ENCODE data around the gene RBMS3. TPM values are rescaled to one million over a fixed set of nuclear protein-coding genes. Genes with fewer than 3 reads are reported as not detected.

The RBMS3 gene
- polyA plus RNA-seq, 1 donor: 27.7 TPM

DNA sequence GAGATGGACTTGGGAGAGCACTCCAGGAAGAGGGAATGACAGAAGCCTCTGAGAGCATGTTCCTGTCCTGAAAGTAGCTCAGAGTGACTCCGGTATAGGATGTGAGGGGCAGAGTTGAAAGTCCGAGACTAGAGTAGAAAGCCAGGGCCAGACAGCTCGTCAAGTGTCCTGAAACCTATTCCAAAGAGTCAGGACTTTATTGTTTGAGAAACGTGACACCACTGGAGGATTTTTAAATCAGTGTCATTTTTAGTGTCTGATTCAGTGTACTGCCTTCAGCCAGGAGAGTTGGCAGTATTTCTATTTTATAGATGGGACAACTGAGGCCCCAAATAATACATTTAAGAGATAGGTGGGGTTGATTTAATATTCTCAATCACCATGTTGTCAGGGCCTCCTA is 1.6 kb upstream of the RBMS3 start:
- no peak for DNase-seq

DNA sequence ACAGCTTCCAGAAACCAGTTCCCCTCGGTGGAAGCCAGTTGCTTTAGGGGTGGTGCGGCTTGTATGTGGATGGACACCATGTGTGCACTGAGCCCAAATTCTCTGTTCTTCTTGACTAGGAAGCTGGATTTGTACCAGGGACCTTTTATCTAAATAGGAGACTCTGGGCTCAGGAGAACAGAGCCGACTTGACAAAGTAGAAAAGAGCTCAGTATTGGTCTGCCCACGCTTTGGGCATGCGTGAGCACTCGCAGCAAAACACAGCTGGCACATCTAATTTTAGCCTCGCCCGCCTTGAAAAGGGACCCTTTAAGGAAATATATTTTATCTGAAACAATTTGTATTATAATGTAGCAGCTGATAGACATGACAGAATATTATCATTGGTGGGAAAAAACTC is 1.1 kb upstream of the RBMS3 start:
- DNase-seq: no peak

DNA sequence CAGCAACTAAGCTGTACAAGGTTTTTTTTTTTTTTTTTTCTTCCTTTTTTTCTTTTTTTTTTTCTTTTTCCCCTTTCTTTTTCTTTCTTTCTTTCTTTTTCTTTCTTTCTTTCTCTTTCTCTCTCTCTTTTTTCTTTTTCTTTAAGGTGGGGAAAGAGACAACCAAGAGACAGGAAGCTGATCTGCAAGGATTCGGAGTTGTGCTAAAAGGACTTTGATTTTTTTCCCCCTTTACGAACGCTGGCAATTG is 148 bp downstream of the RBMS3 start:
- peak; percentile 56 for DNase-seq

DNA sequence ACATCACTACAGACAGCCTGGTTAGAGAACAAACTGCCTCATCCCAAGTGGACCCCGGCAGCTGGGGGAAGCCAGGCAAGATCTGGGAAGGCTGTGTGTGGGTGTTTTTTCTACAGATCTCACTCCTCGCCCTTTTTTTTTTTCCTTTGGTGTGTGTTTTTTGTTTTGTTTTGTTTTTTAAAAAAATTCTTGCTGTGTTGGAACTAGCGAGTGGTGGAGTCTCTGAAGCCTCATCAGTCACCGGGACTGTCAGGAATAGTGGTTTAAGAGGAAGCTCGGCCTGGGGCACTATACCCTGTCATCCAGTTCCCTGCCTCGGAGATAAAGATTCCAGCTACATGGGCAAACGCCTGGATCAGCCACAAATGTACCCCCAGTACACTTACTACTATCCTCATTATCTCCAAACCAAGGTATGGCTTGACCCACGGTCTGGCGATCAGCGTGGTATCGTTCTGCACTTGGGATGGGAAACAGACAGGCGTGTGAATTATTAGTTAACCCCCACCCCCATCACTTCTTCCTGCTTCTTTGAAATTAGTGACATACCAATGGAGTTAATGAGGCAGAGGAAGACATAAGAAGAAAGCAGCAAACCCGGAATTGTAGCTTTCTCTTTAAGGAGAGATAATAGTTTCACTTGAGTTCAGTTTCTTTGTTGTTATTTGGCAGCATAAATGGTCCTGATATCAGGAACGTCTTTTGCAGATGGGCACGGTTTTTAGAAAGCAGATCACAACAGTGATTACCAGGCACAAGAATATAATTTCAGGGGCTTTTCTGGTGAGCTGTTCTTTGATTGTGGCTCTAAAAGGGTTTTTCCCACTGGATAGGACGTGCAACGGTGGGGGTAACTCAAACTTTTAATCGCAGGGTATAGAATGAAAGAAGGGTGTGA is 722 bp downstream of the RBMS3 start:
- DNase-seq: peak; percentile 57

DNA sequence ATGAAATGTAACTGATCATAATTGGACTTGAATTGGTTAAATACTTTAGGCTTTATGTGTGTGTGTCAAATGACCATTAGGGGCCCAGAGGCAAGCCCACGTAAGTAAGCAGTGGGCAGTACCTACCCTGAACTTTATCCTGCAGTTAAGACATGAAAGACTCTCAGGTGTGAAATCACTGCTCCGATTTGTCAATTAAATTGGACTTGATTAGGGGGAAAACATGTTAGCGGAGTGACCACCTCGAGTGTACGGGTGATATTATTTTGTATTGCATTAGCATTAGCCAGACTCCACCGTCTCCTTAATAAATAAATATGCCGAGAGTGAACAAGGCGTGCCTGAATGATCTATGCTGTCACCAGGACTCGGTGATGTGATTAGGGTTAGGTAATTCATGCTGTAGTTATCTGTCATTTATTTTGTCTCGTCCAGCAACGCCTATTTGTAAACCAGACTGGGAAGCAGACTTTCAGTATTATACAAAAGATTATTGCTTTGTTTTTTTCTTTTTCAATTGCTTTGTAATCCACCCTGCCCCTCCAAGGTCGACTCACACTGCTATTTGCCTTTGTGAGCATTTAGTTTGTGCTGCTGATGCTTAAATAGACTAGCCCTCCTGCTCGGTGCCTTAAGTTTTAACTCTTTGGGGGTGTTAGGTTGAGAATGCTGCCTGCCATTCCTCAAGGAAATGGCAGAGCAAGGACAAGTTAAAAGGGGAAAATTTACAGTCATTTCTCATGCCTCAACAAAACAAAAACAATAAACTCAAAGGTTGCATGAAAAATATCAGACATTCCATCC is 1.8 kb downstream of the RBMS3 start:
- DNase-seq: peak; percentile 68

DNA sequence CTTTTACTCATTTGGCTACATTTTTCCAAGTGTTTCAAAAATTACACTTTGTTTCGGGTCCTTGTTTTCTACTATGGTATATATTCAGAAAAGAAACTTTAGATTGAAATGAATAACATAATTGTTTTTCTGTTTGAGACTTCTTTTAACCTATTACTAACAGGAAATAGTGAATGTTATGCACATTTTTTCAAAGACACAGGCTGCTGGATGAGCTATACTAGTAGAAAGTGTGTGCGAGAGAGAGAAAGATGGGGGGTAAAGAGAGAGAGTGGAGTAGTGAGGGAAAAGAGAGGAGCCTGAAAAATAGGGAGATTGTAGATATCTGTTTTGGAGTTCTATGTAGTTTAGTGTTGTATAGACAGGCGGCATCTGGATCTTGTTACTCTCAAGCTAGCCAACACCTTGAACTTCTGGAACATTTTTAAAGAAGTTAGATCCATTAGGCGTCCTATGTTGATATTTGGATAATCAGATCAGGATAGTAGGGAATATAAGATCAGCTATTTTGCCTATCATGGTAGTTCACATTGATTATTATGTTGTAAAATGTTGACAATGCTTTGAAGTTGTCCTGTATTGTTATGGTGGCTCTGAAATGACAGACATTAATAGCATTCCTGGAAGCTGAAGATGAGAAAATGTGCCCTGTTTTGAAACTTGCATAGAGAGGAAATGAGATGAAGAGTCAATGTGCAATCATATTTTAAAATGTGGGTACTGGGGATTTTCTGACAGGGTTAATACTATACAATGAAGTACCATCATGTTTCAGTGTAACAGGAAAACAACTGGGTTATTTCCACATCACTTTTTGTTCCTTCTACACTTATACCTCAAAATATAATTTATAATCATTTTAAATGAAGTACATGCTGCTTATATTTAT is 2.6 kb downstream of the RBMS3 start:
- no peak for DNase-seq

DNA sequence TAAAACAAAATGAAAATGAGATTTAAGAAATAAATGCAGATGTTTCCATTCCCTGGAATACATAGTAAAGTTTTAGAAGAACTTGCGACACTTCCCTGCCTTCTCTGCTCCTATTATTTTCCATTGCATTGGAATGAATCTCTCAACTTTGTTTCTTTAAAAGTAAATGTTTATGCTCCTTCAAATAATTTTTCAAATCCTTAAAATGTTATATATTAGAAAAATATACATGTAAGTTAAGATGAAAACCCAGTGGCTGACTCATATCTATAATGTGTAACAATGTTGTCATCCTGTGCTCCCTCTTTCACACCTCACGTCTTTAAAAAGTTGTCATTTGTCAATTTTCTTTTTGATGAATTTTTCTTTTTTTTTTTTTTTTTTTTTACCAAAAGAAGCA is 3.6 kb downstream of the RBMS3 start:
- no peak for DNase-seq

DNA sequence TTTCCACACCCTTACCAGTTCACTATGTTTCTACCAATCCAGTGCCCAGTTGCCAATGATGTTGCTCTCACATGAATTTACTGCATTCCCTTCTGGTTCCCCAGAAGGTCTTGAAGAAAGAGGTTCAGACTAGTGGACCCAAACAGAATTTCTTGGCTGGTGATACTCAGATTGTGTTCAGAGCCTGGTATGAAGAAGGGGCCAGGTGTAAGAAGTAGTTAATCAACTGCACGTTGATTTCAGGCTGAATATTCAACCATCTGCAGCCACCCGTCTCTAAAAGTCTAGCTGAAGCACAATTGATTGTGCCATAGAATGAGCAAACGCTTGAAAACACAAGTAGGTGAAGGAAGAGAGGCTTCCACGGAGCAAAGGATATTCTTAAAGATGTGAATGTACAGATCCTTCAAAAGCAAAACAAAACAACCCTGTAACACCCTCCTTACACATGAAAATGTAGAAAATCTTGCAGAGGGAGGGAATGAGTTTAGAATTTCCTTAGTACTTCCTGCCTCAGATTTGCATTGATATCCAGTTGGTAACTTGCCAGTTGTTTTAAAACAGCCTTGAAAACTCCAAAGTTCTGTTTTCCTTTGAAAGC is 4.7 kb downstream of the RBMS3 start:
- DNase-seq: peak; percentile 72

DNA sequence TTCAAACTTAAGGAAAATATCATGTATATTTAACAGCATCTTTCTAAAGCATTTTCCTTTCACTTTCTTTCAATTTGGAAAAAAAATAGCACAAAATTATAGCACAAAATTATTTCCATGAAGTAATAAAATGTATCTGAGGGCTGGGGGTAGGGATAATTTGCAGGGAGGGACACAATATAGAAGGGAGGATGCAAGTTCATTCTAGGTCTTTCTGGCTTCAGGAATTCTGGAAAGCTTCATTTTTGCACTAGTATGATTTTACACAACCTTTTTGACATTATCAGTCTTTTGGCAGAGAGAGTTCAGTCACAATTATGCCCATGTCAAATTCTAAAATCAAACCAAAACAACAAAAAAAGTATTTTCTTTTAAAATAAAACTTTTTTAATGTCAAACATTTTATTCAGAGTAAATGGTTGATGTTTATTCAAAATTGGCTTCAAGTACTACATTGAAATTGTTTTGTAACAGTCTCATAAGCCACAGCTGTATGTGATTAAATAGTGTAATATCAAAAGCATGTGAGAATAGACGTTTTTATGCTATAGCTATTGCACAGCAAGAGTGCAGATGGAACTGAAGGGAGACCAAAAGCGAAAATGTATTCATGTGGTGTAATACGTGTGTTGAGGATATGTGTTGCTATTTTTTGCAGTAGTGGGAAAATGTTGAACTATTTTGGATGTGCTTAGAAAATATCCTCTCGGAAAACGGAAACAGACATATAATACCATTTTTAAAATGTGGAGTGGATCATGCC is 5.8 kb downstream of the RBMS3 start:
- DNase-seq: peak; percentile 77

DNA sequence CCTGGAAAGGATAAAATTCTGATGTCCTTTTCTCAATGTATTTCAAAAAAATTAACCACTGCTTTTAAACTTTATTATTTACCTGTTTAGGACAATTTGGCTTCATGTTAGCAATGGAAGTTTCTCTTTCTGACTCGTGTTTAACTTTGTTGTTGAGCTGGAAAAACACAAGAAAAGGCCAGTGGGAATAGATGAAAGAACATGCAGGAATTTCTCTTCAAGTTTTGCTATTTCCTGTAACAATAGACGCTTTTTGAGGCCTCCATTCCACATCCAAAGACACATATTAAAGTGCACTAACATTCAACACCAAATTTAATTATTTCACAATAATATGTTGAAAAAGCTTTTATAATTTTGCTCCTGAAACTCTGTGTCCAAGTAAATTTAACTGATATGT is 9.7 kb downstream of the RBMS3 start:
- DNase-seq: no peak

DNA sequence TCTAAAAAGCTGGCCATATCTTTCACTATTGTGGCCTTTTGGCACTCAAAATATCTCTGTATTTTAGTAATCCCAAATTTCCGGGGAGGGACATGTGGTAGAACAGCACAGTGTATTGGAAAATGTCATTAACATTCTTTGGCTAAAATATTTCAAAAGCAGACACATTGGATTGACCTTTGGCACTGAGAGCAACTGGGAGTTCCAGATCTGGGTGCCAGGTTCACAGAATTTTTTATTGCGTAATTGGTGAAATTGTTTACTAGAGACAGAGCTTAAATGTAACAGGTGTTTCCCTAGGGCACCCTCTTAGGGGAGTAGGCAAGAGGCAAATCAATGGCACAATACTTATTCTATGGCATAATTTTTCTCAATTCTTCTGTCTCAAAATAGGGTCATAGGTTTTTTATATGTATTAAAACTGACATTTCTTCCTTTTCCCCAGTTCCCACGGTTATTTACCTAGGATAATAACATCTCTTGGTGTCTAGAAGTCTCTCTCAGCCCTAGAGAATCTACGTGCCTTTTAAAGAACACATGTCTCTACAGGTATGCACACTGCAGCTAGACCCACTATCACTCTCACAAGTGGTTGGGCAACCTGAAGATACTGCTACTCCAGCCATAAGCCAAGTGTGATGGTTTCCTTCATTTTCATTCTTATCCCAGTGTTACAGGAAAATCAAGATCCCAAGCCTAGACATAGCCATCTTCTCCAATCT is 10.6 kb downstream of the RBMS3 start:
- DNase-seq: no peak

DNA sequence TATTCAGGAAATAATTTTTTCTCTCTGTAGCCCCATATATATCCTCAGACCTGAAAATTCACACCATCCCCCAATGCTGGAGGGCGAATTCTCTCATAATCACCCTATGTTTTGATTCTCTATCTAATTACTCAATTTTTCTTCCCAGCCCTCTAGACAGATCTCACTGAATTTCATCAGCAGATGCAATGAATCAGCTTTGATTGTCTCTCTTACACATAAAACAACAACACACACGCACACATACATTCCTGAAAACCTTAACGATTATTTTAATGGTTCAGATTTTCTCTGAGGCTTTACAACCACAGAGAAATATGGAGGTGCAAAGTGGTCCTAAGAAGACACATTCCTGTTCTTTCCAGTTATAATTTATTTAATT is 11.1 kb downstream of the RBMS3 start:
- no peak for DNase-seq

DNA sequence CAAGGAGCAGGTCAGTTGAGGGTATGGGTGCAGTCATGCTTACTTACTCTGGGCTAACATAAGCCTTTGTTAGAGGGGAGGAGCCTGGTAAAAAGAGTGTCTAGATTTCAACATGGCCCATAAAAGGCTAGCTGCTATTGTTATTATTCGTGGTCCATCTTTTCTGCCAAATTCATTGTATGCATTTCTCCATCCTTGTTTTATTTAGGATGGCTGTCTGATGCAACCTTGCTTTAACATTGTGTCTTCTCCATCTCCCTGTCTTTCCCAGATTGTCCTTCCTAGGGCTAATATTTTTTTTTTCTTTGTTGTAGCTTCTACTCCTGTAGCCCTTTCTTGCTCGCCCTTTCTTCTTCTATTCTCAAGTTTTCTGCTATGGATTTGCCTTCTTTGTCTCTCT is 12.6 kb downstream of the RBMS3 start:
- DNase-seq: no peak

DNA sequence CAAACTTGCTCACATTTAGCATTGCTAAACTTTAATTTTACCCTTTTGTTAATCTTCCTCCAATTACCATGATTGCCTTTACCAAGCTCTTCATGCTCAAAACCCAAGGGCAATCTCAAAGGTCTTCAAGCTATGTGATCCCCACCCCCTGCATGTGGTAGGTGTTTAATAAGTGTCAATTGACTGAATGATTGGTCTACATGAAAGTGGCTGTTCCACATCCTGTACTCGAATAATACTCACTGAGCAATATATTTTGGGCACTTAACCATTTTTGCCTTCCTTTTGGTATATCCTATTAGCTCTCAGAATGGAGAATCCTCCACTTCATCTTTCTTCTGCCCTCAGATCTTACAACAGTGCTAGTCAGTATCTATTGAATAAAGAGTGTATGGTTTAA is 17.1 kb downstream of the RBMS3 start:
- DNase-seq: no peak

DNA sequence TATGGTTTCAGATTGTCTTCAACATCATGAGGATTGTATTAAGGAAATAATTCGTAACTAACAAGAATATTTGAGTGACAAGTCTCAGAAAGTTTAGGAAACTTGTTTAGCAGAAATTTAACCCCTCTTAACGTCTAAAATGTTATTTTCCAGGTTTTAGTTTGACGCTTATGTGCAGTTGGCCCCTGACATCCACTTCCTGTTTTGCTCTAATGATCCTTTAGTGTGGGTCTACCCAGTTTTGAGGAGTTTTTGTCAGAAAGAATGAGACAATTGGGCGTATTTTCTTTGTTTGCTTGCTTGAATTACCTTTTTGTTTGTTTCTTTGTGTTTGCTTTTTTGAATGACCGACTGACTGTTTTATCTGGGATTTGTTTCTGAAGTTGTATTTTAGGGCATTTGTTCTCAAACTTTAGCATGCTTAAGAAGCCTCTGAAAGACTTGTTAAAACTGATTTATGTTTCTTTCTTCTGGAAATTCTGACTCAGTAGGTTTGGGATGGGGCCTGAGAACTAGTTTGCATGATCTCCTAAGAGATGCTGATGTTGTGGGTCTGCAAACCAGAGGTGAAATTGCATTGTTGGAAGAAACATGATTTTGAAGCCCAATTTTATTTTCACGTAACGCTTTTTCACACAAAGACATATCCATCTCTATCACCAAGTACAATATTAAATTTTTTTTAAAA is 20.6 kb downstream of the RBMS3 start:
- no peak for DNase-seq

DNA sequence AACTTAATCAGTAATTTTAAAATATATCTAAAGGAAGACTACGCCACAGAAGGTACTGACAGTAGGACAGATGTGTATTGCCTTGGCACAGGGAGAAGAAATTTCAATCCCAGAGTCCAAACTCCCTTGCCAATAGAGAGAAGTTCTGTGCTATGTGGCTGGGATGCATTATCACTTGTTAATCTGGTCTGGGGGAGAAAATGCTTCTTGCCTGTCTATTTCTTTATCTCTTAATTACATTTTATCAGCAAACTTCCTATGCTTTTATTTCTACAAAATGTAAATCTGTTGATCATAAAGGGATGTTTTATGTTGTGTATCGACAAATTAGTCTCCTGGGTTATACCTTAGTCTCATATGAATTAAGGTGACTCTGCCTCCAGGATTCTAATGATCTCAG is 21.7 kb downstream of the RBMS3 start:
- no peak for DNase-seq

DNA sequence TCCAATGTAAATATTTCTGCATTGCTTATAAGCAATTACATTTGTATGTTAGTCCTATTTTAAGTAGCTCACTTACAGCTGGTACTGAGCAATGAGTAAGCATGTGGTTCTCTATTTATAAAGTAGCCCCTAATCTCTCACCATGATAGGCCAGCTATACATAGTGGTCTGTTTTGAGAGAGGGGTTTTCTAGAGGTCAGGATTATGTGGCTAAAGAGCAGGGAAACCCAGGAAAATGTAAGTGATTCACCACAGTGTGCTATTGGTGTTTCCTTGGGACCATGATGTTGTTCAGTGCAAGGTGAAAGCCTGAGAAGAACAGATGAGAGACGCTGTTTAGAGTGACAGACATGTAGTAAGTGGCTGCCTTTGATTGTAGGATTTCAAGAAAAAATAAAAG is 26.4 kb downstream of the RBMS3 start:
- no peak for DNase-seq

DNA sequence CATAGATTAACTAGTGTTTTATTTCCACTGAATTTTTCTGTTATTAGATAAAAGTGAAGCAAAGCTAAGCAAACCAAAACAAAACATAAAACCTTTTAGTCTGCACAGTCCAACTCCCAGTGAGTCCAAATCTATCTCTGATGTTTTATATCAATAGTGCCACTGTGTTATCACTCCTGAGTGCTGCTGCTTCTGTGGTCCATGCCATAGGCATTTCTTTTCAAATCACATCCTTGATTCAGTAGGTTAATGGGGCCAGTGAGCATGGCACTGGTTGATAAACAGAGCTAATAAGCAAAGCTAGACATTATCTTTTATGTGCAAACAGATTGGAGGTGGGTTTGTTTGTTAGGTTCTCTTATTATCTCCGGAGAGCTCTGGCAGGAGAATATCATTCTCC is 30.0 kb downstream of the RBMS3 start:
- DNase-seq: no peak

DNA sequence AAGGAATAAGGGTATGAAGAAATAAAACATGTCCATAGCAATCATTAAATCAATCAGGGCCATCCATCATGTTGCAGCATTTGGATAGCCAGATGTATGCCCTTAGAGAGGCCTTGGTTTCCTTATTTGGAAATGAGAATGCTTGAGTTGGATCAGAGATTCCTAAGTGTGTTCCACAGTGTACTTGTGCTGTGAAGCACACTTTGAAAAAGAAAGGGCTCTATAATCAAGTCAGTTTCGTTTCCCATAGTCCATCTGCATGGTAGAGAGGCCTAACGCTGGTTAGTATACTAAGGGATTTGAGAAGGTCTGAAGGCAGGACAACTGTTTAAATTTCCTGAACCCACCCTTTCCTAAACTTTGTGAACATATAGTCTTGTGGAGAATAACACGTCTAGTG is 30.9 kb downstream of the RBMS3 start:
- no peak for DNase-seq

DNA sequence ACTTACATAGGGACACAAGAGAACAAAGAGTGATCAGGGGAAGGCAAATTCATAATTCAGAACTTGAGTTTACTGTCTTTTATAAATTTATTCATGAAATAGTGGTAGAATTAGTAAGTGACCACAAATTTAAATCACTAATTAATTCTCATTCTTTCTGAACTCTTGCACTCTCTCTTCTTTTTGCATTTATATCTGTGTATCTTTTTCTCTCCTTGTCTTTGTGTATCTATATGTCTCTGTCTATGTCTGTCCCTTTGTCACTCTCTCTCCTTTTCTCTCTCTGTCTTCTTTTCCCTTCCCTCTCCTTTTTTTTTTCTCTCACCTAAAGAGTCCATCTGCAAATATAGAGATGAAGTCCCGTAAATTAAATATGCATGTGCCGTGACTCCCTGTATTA is 31.5 kb downstream of the RBMS3 start:
- DNase-seq: no peak

DNA sequence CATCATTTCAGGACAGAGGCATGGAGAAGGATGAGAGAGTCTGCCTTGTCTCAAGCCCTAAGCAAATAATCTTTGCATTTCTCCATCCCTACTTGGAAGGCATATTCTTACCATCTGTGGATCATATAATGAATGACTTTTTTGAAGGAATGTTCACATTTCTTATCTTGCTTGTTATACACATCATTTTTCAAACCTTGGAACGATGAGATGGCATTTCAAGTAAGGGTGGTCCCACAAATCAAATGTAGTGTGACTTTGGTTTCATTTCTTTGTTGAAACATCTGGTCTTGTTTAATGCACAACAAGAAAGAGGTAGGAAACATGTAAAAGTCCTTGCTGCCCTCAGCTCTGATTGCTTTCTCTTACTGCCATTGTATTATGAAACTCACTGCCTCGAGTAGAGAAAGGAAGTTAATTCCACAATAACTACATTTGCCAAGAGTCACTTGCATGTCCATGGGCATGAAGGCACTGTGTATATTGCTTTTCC is 32.1 kb downstream of the RBMS3 start:
- no peak for DNase-seq
